ENCODE results near the gene NALF2.
A peak's percentile ranks its signal among the peaks of the same experiment; 100 is the strongest.

The NALF2 gene

DNA sequence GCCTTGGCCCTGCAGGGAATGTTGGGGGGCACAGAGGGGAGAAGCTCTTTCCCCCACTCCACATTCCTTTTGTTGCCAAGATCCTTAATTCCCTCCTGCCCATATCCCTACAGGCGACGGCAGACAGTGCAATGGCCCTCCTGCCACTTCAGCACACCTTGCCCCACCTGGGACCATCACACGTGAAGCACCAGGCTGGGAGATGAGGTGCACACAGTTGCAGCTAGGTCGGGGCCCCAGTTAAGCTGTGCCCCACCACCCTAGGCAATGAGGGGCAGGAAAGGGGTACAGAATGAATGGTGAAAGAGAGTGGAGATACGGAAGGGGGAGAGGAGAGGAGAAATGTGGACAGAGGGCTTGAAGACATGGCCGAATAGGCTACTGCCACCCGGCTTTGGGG is 26.2 kb downstream of the NALF2 start:
- no peak for DNase-seq (ENCODE audit: low spot score)

- DNase-seq (ENCODE audit: low spot score) = no peak
These were observed 27.1 kb downstream of the NALF2 start for GRCh38 chrX:69531031-69531755.

DNA sequence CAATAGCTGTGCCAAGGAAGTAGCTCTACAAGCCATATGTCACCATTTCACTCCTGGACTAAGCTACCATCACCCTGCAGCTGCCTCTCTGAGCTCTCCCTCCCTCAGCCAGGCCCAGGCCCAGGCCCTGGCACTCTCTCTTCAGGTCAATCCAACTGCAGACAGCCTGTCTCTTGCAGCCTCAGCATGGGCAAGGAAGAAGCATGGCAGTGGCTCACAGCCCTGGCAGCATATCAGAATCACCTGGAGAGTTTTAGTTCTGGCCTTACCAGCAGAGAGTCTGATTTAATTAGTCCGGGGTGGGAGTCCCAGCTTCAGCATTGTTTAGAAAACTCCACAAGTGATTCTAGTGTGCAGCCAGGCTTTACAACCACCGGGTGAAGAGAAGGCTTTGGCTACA is 31.5 kb downstream of the NALF2 start:
- no peak for DNase-seq (ENCODE audit: low spot score)

GRCh38 chrX:69538321-69538876 is 34.3 kb downstream of the NALF2 start:
- DNase-seq (ENCODE audit: low spot score) = peak; percentile 73

DNA sequence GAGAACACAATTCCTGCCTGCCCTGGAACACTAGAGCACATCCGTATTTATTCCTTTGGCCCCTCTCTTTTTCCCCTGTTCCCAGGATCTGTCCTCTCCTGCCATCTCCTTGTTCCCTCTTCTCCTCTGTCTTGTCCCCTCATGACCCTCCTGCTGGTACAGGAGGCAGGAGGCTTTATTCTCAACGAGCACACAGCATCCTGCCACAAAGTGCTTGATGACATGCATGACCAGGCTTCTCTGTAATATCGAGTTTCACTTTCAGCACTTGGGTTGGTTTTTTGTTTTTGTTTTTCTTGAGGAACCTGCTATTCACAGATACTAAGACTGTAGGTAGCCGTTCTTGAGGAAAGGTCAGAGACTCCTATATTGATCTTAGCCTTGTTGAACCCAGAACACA is 35.3 kb downstream of the NALF2 start:
- no peak for DNase-seq (ENCODE audit: low spot score)

GRCh38 chrX:69541956-69542355 is 37.8 kb downstream of the NALF2 start:
- DNase-seq (ENCODE audit: low spot score) = no peak

GRCh38 chrX:69543572-69543971 is 39.4 kb downstream of the NALF2 start:
- DNase-seq (ENCODE audit: low spot score) = no peak

DNA sequence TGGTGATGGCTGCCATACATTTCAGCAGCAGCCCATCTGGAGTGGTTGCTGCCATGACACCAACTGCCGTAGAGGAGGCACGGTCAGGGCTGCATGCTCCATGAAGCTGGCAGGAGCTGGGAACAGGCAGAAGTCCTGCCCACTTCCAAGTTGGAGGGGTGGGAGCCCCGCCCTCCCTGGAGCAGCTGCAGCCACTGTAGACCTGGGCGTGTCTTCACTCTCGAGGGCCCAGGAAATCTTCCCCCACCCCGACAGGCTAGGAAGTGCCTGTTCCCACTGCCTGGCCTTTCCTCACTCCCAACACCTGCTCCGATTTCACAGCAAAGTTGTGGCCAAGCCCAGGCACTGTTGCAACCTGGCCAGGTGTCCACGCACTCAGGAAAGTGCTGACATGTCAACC is 42.3 kb downstream of the NALF2 start:
- DNase-seq (ENCODE audit: low spot score) = no peak

DNA sequence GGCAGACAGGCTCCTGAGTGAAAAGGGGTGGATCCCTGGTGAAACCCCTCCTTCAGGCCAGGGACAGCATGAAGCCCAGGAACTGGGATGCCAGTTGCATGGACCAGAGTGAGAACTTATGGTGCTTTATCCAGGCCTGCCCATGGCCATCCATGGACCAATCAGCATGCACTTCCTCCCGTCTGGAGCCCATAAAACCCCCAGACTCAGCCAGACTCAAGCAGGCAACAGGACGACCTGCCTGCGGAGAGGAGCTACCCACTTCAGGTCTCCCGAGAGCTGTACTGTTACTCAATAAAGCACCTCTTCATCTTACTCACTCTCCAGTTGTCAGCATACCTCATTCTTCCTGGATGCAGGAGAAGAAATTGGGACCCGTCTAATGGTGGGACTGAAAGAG is 42.9 kb downstream of the NALF2 start:
- DNase-seq (ENCODE audit: low spot score) = no peak

DNA sequence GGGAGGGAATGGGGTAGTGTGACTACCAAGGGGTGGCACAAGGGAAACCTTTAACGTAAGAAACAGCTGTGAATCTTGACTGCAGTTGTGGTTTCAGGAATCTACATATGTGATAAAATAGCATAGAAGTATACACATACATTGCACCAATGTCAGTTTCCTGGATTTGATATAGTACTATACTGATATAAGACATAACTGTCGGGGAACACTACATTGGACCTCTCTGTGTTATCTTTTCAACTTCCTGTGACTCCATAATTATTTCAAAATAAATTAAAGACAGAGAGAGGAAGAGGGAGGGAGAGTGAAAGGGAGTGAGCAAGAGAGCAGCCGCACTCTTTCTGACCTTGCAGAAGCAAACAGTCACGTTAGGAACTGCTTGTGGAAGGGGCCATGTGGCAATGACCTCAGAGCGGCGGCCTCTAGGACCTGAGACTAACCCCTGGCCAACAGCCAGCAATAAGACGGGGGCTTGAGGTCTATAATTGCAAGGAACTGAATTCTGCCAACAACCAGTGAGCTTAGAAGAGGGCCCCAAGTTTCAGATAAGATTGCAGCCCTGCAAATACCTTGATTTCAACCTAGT is 47.4 kb downstream of the NALF2 start:
- no peak for DNase-seq (ENCODE audit: low spot score)

- DNase-seq (ENCODE audit: low spot score) = no peak
These were observed 48.4 kb downstream of the NALF2 start for GRCh38 chrX:69552512-69552911.

Data from AG08395 (cell line).